Left lung (tissue), 10 donors: ENCODE results near the gene GLUL. TPM values are rescaled to one million over a fixed set of nuclear protein-coding genes. Genes with fewer than 3 reads are reported as not detected.

Experiments used
- ATAC-seq: fragments of 200-7000 bp; cut with Tn5 transposase; one replicate; pipeline ENCODE4 v1.9.1; 2020; ENCODE audit warnings: moderate library complexity
- DNase-seq, 4 donors: peaks; one replicate each; pipeline ENCODE4 v3.0.0-alpha.2; 2013 to 2020
- H3K27ac ChIP-seq, 2 donors: fragments of 200-600 bp; sonication (generic) in 1 of 2; one replicate each; pipeline versions ENCODE4 v1.5.0 to v1.8.0; 2020 to 2021
- H3K27me3 ChIP-seq, 2 donors: fragments of 200-600 bp; sonication (generic) in 1 of 2; one replicate each; pipeline versions ENCODE4 v1.5.0 to v1.8.0; 2020 to 2021
- H3K36me3 ChIP-seq, 2 donors: fragments of 200-600 bp; sonication (generic) in 1 of 2; one replicate each; pipeline versions ENCODE4 v1.5.0 to v1.8.0; 2020 to 2021
- H3K4me1 ChIP-seq, 2 donors: fragments of 200-600 bp; one replicate each; pipeline ENCODE4 v1.8.0; 2021
- H3K4me3 ChIP-seq, 2 donors: fragments of 200-600 bp; sonication (generic) in 1 of 2; one replicate each; pipeline versions ENCODE4 v1.5.0 to v1.8.0; 2020 to 2021; ENCODE audit warnings: mild to moderate bottlenecking in 1 of 2
- H3K9me3 ChIP-seq, 2 donors: fragments of 200-600 bp; sonication (generic) in 1 of 2; one replicate each; pipeline versions ENCODE4 v1.5.0 to v1.8.0; 2020 to 2021
- CTCF ChIP-seq, 2 donors: fragments of 200-600 bp; sonication (generic) in 1 of 2; IDR thresholded peaks; one replicate each; pipeline versions ENCODE4 v1.5.0 to v1.8.0; 2021; ENCODE audit warnings: antibody characterized with exemption in 2 of 2
- intact Hi-C, 2 donors: fragments of 100-400 bp; cut with DNase I; formaldehyde crosslinking; loops; one replicate each; pipeline versions ENCODE4 v1.11.2 to v1.14.2; 2022
- polyA plus RNA-seq, 6 donors: library from polyadenylated mRNA; unstranded; fragments of 120-200 nt; gene quantifications; one replicate each; pipeline ENCODE4 v1.2.1, GENCODE V29; 2013; ENCODE audit not compliant: insufficient read length in 6 of 6
- total RNA-seq, 2 donors: library from RNA; stranded (reverse); fragmentation: NEBNext Ultra II Directional; extraction: Animal tissue kit (Norgen Biotek cat#: 25700); gene quantifications; one replicate each; pipeline ENCODE4 v1.2.1, GENCODE V29; 2021
- donor health status: DM: no; HTN: yes; CAD: no.
- donor health status: DM: no; HTN: no; CAD: no.

GLUL gene
- total and polyA plus RNA-seq, 8 donors, result 377 to 1,187 (median 448) TPM

GRCh38 chr1:182430263-182431068 lies 38.9 kb upstream of the GLUL start:
- DNase-seq (no peak), ATAC-seq (no peak)
- Histone ChIP-seq H3K27me3 (no peaks in the 10 kb centered on the region), H3K27ac (no peak overlapping the region), H3K9me3 (no peaks in the 10 kb centered on the region), H3K36me3 (no peaks in the 10 kb centered on the region), H3K4me3 (no peak overlapping the region), H3K4me1 (no peaks in the 10 kb centered on the region)
- TF ChIP-seq CTCF (IDR thresholded peaks at IDR 0.05), result no peak
- intact Hi-C loops, result no loop called here

DNA sequence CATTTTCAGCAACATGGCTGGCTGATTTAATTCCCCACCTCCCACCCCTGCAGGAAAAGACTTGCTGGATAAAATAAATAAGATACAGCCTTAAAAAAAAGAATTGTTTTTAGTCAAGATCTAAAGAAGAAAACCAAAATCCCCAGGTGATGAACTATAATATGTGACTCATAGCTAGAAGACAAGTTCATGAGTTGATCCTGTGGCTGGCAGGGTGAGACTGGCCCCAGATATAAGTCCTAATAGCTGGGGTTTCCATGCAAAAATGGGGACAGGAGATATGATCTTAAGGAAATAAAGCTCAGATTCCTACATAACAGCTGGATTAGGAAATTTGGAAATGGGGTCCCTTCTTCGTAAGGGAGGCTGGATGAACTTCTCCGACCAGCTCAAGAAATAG lies 36.5 kb upstream of the GLUL start:
- Histone ChIP-seq H3K4me1 (no peaks in the 10 kb centered on the region), H3K27ac (no peak overlapping the region), H3K4me3 (no peak overlapping the region), H3K27me3 (peaks cover 0 to 7% of the 10 kb centered on the region in 2 donors), H3K36me3 (no peaks in the 10 kb centered on the region), H3K9me3 (no peaks in the 10 kb centered on the region)
- ATAC-seq, result no peak
- no peak for DNase-seq
- TF ChIP-seq CTCF (IDR thresholded peaks at IDR 0.05), result no peak
- intact Hi-C loops, result no loop called here

GRCh38 chr1:182426442-182427430 lies 35.1 kb upstream of the GLUL start:
- intact Hi-C loops, result no loop called here
- ATAC-seq (no peak), DNase-seq (no peak)
- TF ChIP-seq CTCF (IDR thresholded peaks at IDR 0.05), result no peak
- Histone ChIP-seq H3K36me3 (no peaks in the 10 kb centered on the region), H3K4me3 (no peak overlapping the region), H3K9me3 (no peaks in the 10 kb centered on the region), H3K4me1 (no peaks in the 10 kb centered on the region), H3K27me3 (peaks cover 0 to 7% of the 10 kb centered on the region in 2 donors), H3K27ac (no peak overlapping the region)

DNA sequence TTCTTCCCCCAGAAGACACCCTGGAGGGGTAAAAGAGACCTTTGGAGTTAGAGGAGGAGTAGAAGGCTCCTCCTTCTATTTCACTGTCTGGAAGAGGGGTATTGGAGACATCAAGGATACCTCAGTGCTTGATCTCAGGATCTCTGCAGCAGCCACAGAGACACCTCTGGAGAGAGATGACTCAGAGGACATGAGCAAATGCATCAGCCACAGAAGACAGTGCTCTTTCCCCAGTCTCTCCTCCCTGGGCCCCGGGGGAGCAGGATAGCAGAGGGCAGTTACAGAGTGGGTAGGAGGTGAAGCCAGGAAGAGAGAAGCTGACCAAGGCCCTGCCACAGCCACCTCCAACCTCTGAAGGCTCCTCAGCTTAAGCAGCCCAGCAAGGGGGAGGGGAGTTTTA lies 24.2 kb upstream of the GLUL start:
- H3K4me3 ChIP-seq, result no peak overlapping the region
- ATAC-seq, result no peak
- no peak for TF ChIP-seq CTCF (IDR thresholded peaks at IDR 0.05)
- H3K36me3 ChIP-seq, result no peaks in the 10 kb centered on the region
- no peaks in the 10 kb centered on the region for H3K9me3 ChIP-seq
- DNase-seq, result no peak
- no peak overlapping the region for H3K27ac ChIP-seq
- H3K4me1 ChIP-seq, result no peaks in the 10 kb centered on the region
- H3K27me3 ChIP-seq, result peaks cover 0 to 4% of the 10 kb centered on the region in 2 donors
- intact Hi-C loops, result no loop called here

DNA sequence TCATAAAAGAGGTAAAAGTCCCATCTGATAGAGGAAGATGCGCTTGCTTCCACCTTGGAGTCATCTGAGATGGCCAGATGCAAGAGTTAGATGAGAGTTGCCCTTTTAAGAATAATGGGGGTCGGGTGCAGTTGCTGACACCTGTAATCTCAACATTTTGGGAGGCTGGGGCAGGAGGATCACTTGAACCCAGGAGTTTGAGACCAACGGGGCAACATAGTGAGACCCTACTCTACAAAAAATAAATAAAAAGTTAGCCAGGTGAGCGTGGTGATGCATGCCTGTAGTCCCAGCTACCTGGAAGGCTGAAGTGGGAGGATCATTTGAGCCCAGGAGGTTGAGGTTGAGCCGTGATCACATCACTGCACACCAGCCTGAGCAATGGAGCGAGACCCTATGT lies 22.4 kb upstream of the GLUL start:
- DNase-seq (no peak), ATAC-seq (no peak)
- Histone ChIP-seq H3K9me3 (no peaks in the 10 kb centered on the region), H3K4me1 (no peaks in the 10 kb centered on the region), H3K36me3 (no peaks in the 10 kb centered on the region), H3K27me3 (peaks cover 0 to 4% of the 10 kb centered on the region in 2 donors), H3K4me3 (no peak overlapping the region), H3K27ac (no peak overlapping the region)
- TF ChIP-seq CTCF (IDR thresholded peaks at IDR 0.05), result no peak
- intact Hi-C loops, result no loop called here
